ENCODE results near the gene HSD17B2. TPM values are rescaled to one million over a fixed set of nuclear protein-coding genes. Genes with fewer than 3 reads are reported as not detected.
A peak's percentile ranks its signal among the peaks of the same experiment; 100 is the strongest.

The HSD17B2 gene
- total and polyA plus RNA-seq, 4 donors: 47.7 to 126 (median 103) TPM

GRCh38 chr16:82010649-82011048 is 24.4 kb upstream of the HSD17B2 start:
- Histone ChIP-seq H3K4me1 (ENCODE audit: control insufficient read depth in 4 of 4, insufficient read depth in 4 of 4, low read length in 3 of 4) (peaks cover 0 to 6% (median 3%) of the 10 kb centered on the region in 4 donors), H3K9me3 (ENCODE audit: control insufficient read depth in 4 of 4, low read length in 3 of 4) (peaks cover 0 to 8% (median 1%) of the 10 kb centered on the region in 4 donors), H3K4me3 (ENCODE audit: low read depth in 1 of 3, low read length in 3 of 3) (peak overlapping the region; percentile 44 to 85 (median 71)), H3K36me3 (ENCODE audit: control insufficient read depth in 4 of 4, insufficient read depth in 3 of 4, low read depth in 1 of 4, low read length in 3 of 4) (no peaks in the 10 kb centered on the region), H3K9ac (ENCODE audit: low read depth in 1 of 2, low read length in 2 of 2) (peak overlapping the region in 1 of 2 donors; percentile 36), H3K27ac (ENCODE audit: low read depth in 1 of 2, low read length in 2 of 2) (no peak overlapping the region), H3K27me3 (ENCODE audit: control insufficient read depth in 4 of 4, insufficient read depth in 4 of 4, low read length in 3 of 4) (no peaks in the 10 kb centered on the region)
- no peak for DNase-seq (ENCODE audit: low spot score)
- TF ChIP-seq RXRA (IDR thresholded peaks at IDR 0.05) (no peak), YY1 (IDR thresholded peaks at IDR 0.05) (no peak), HNF4A (conservative IDR thresholded peaks at IDR 0.05) (no peak), GABPA (IDR thresholded peaks at IDR 0.05 in 1 of 2, conservative IDR thresholded peaks at IDR 0.05 in 1 of 2) (no peak), HNF4G (IDR thresholded peaks at IDR 0.05) (no peak), ATF3 (IDR thresholded peaks at IDR 0.05) (no peak), SP1 (IDR thresholded peaks at IDR 0.05) (no peak), REST (IDR thresholded peaks at IDR 0.05) (no peak), EGR1 (IDR thresholded peaks at IDR 0.05; ENCODE audit: low read depth in 2 of 2) (no peak), NR2F2 (IDR thresholded peaks at IDR 0.05) (no peak), FOXA1 (IDR thresholded peaks at IDR 0.05) (no peak), JUND (IDR thresholded peaks at IDR 0.05) (no peak), TAF1 (conservative IDR thresholded peaks at IDR 0.05) (no peak), ZBTB33 (IDR thresholded peaks at IDR 0.05) (no peak)
- whole genome bisulfite sequencing: 85% methylated on average over 8 of the region's 8 CpGs

- peaks cover 0 to 9% (median 6%) of the 10 kb centered on the region in 4 donors for H3K4me1 ChIP-seq (ENCODE audit: control insufficient read depth in 4 of 4, insufficient read depth in 4 of 4, low read length in 3 of 4)
- no peak within 1 kb of the TSS for H3K27ac ChIP-seq (ENCODE audit: low read depth in 1 of 2, low read length in 2 of 2)
- WGBS: 7% methylated on average over 32 of the region's 32 CpGs
- DNase-seq (ENCODE audit: low spot score): peak; percentile 59
- no peaks in the 10 kb centered on the region for H3K27me3 ChIP-seq (ENCODE audit: control insufficient read depth in 4 of 4, insufficient read depth in 4 of 4, low read length in 3 of 4)
- peaks cover 0 to 8% (median 1%) of the 10 kb centered on the region in 4 donors for H3K9me3 ChIP-seq (ENCODE audit: control insufficient read depth in 4 of 4, low read length in 3 of 4)
- peak within 1 kb of the TSS in 1 of 2 donors; percentile 36 for H3K9ac ChIP-seq (ENCODE audit: low read depth in 1 of 2, low read length in 2 of 2)
- no peaks in the 10 kb centered on the region for H3K36me3 ChIP-seq (ENCODE audit: control insufficient read depth in 4 of 4, insufficient read depth in 3 of 4, low read depth in 1 of 4, low read length in 3 of 4)
- peak within 1 kb of the TSS; percentile 44 to 85 (median 71) for H3K4me3 ChIP-seq (ENCODE audit: low read depth in 1 of 3, low read length in 3 of 3)
- TF ChIP-seq RXRA (IDR thresholded peaks at IDR 0.05): peak in 1 of 2 donors; percentile 20
- TF ChIP-seq CTCF (IDR thresholded peaks at IDR 0.05; ENCODE audit: low read depth, low read length, missing input control): no peak
- no peak for TF ChIP-seq REST (IDR thresholded peaks at IDR 0.05)
- TF ChIP-seq GABPA (IDR thresholded peaks at IDR 0.05 in 1 of 2, conservative IDR thresholded peaks at IDR 0.05 in 1 of 2): peak; percentile 47 to 83
- TF ChIP-seq FOXA1 (IDR thresholded peaks at IDR 0.05): no peak
- no peak for TF ChIP-seq EGR1 (IDR thresholded peaks at IDR 0.05; ENCODE audit: low read depth in 2 of 2)
- no peak for TF ChIP-seq HNF4G (IDR thresholded peaks at IDR 0.05)
These were observed 23.8 kb upstream of the HSD17B2 start, which contains the start of gene SDR42E1 for GRCh38 chr16:82011199-82011641. SDR42E1 (minus strand) TSS chr16:82011470; CDS start chr16:82000858, 10,612 bp downstream.
